Stimulated activated CD8-positive, alpha-beta memory T cell treated with anti-CD3 and anti-CD28 coated beads, Interleukin-4, amount 100 ng/mL, for 48 hours (primary cell): ENCODE measurements around the gene FARSB.
"Not testable (repeated sequence)": the region's sequence is repeated elsewhere in the genome, so short reads cannot be mapped to it uniquely, and the experiment has no call there.

Experiments
- DNase-seq: peaks from one replicate; pipeline ENCODE4 v3.0.0-alpha.2; 2020

Gene FARSB

GRCh38 chr2:222655787-222656525, at the start of gene FARSB:
TSS of gene FARSB (minus strand) at chr2:222656092. CDS start at chr2:222656073, 19 bp downstream.
- DNase-seq, result peak; percentile 91

- no peak for DNase-seq
Observed at GRCh38 chr2:222703886-222704285, 48.0 kb upstream of the FARSB start.

GRCh38 chr2:222703091-222703490, 47.2 kb upstream of the FARSB start:
- no peak for DNase-seq

- DNase-seq, result no peak
Observed at GRCh38 chr2:222701721-222702131, 45.8 kb upstream of the FARSB start.

- no peak for DNase-seq
Observed at GRCh38 chr2:222701233-222701632, 45.3 kb upstream of the FARSB start.

- DNase-seq, result no peak
Observed at GRCh38 chr2:222698276-222698675, 42.4 kb upstream of the FARSB start.

GRCh38 chr2:222693837-222694236, 37.9 kb upstream of the FARSB start:
- no peak for DNase-seq

GRCh38 chr2:222693413-222693812, 37.5 kb upstream of the FARSB start:
- not testable (repeated sequence) for DNase-seq

- DNase-seq, result peak; percentile 85
Observed at GRCh38 chr2:222690564-222691200, 34.8 kb upstream of the FARSB start.

- no peak for DNase-seq
Observed at GRCh38 chr2:222689322-222689721, 33.4 kb upstream of the FARSB start.

- no peak for DNase-seq
Observed at GRCh38 chr2:222688917-222689316, 33.0 kb upstream of the FARSB start.

- DNase-seq, result no peak
Observed at GRCh38 chr2:222686086-222686750, 30.3 kb upstream of the FARSB start.

GRCh38 chr2:222683805-222684204, 27.9 kb upstream of the FARSB start:
- no peak for DNase-seq

GRCh38 chr2:222677981-222678380, 22.1 kb upstream of the FARSB start:
- DNase-seq, result no peak

GRCh38 chr2:222673883-222674282, 18.0 kb upstream of the FARSB start:
- DNase-seq, result no peak

GRCh38 chr2:222673273-222673672, 17.4 kb upstream of the FARSB start:
- DNase-seq, result no peak

- DNase-seq, result no peak
Observed at GRCh38 chr2:222672068-222672401, 16.1 kb upstream of the FARSB start.

- no peak for DNase-seq
Observed at GRCh38 chr2:222671259-222672067, 15.6 kb upstream of the FARSB start, which contains the start of gene MOGAT1. TSS of gene MOGAT1 (plus strand) at chr2:222671658. CDS start at chr2:222671786, 128 bp downstream.

- DNase-seq, result no peak
Observed at GRCh38 chr2:222670191-222671038, 14.5 kb upstream of the FARSB start.

- no peak for DNase-seq
Observed at GRCh38 chr2:222669353-222669752, 13.5 kb upstream of the FARSB start.

GRCh38 chr2:222668494-222669154, 12.7 kb upstream of the FARSB start:
- no peak for DNase-seq

- no peak for DNase-seq
Observed at GRCh38 chr2:222663479-222663878, 7.6 kb upstream of the FARSB start.
